Large intestine (tissue), 3 donors: ENCODE measurements around the gene ABCC8. TPM values are rescaled to one million over a fixed set of nuclear protein-coding genes. Genes with fewer than 3 reads are reported as not detected.

ENCODE experiments used
- DNase-seq, 2 donors: peaks; one replicate each; pipeline versions ENCODE4 v3.0.0 to v3.0.0-alpha.2; 2013
- H3K27ac ChIP-seq: one replicate; pipeline ENCODE4 v1.5.1; 2013; ENCODE audit warnings: low read length
- H3K27me3 ChIP-seq: 2 replicates; pipeline ENCODE4 v1.6.1; 2013; ENCODE audit warnings: low read length; ENCODE audit not compliant: control insufficient read depth, insufficient read depth
- H3K36me3 ChIP-seq: 2 replicates; pipeline ENCODE4 v1.6.1; 2013; ENCODE audit warnings: low read length; ENCODE audit not compliant: control insufficient read depth, insufficient read depth
- H3K4me1 ChIP-seq: one replicate; pipeline ENCODE4 v1.6.1; 2013; ENCODE audit warnings: low read length; ENCODE audit not compliant: control insufficient read depth, insufficient read depth
- H3K4me3 ChIP-seq: one replicate; pipeline ENCODE4 v1.5.1; 2013; ENCODE audit warnings: low read length
- H3K9me3 ChIP-seq: one replicate; pipeline ENCODE4 v1.6.1; 2013; ENCODE audit warnings: mild to moderate bottlenecking, low read depth, low read length, moderate library complexity; ENCODE audit not compliant: control insufficient read depth
- WGBS: methylation state at CpG from one replicate; pipeline ENCODE4 v1.1.5; 2013; ENCODE audit warnings: low lambda C conversion rate; ENCODE audit not compliant: insufficient coverage; 5-methylcytosine and 5-hydroxymethylcytosine counted together
- polyA plus RNA-seq: library from polyadenylated mRNA; unstranded; fragments of 120-200 nt; gene quantifications from one replicate; pipeline ENCODE4 v1.2.1, GENCODE V29; 2013

ABCC8 gene
- polyA plus RNA-seq, 1 donor: 23.5 TPM

GRCh38 chr11:17418444-17419081, 58.1 kb downstream of the ABCC8 start:
- Histone ChIP-seq H3K36me3 (no peaks in the 10 kb centered on the region), H3K27me3 (peaks cover 2% of the 10 kb centered on the region), H3K27ac (no peak overlapping the region), H3K9me3 (no peaks in the 10 kb centered on the region), H3K4me1 (peaks cover 4% of the 10 kb centered on the region), H3K4me3 (no peak overlapping the region)
- no CpG with 5 or more reads among the region's 2 CpGs for WGBS
- DNase-seq: no peak

- no peak for DNase-seq
- no peaks in the 10 kb centered on the region for H3K9me3 ChIP-seq
- peaks cover 2% of the 10 kb centered on the region for H3K27me3 ChIP-seq
- H3K27ac ChIP-seq: no peak overlapping the region
- H3K36me3 ChIP-seq: no peaks in the 10 kb centered on the region
- WGBS: 100% methylated on average over 1 of the region's 2 CpGs
- no peaks in the 10 kb centered on the region for H3K4me1 ChIP-seq
- no peak overlapping the region for H3K4me3 ChIP-seq
These were observed 60.2 kb downstream of the ABCC8 start for GRCh38 chr11:17416492-17416891.

DNA sequence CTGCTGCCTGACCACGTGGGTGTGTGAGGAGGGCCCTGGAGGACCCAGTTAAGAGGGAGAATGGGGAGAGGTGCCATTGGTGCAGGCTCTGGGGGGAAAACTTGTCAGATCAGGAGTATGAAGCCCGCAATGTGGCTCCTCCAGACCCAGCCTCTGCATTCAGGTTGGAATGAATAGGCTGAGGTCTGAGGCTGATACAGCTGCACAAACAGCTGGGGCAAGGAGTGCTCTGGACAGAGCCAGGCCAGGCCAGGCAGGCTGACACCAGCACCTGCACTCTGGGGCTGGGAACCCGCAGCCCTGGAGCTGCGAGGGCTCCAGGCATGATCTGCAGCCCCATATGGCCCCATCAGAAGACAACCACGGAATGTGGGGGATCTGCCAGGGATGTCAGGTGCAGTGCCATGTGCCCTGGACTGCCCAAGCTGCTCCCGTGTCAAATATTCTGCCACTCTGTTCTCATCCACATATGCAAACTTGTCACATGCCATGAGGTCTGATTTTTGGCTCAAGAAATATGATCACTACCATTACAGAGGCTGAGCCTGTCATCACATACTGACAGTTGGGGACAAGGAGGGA, 61.0 kb downstream of the ABCC8 start:
- Histone ChIP-seq H3K27ac (no peak overlapping the region), H3K4me1 (no peaks in the 10 kb centered on the region), H3K27me3 (peaks cover 2% of the 10 kb centered on the region), H3K4me3 (no peak overlapping the region), H3K9me3 (no peaks in the 10 kb centered on the region), H3K36me3 (no peaks in the 10 kb centered on the region)
- no CpG with 5 or more reads among the region's 6 CpGs for WGBS
- no peak for DNase-seq

GRCh38 chr11:17414992-17415391, 61.7 kb downstream of the ABCC8 start:
- DNase-seq: no peak
- Histone ChIP-seq H3K27me3 (peaks cover 2% of the 10 kb centered on the region), H3K9me3 (no peaks in the 10 kb centered on the region), H3K36me3 (no peaks in the 10 kb centered on the region), H3K4me3 (no peak overlapping the region), H3K27ac (no peak overlapping the region), H3K4me1 (no peaks in the 10 kb centered on the region)
- WGBS: no CpG with 5 or more reads among the region's 5 CpGs

DNA sequence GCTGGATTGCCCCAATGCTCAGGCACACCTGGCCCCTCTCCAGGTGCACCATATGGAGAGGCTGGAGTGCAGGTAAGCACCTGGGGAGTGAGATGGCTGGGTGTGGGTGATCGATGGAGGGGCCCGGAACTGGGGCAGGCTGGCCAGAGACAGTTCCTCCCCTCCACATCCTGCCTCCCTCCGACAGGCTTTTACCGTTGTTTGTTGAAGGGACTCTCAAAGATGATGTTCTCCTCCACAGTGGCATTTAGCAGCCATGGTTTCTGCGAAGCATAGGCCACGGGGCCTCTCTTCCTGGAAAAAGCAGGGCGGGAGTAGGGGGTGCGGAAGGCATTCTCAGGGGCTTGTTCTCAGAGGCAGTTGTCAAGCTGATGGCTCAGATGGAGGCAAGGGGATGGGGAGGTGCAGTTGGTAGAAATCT, 62.3 kb downstream of the ABCC8 start:
- H3K27ac ChIP-seq: no peak overlapping the region
- no peaks in the 10 kb centered on the region for H3K36me3 ChIP-seq

GRCh38 chr11:17413414-17414316, 63.0 kb downstream of the ABCC8 start:
- Histone ChIP-seq H3K27me3 (no peaks in the 10 kb centered on the region), H3K4me3 (no peak overlapping the region), H3K27ac (no peak overlapping the region), H3K36me3 (no peaks in the 10 kb centered on the region), H3K4me1 (no peaks in the 10 kb centered on the region), H3K9me3 (no peaks in the 10 kb centered on the region)
- no CpG with 5 or more reads among the region's 15 CpGs for WGBS
- DNase-seq: no peak

More for the DNA sequence above, 62.3 kb downstream of the ABCC8 start:
- Histone ChIP-seq H3K4me1 (no peaks in the 10 kb centered on the region), H3K4me3 (no peak overlapping the region), H3K9me3 (no peaks in the 10 kb centered on the region), H3K27me3 (no peaks in the 10 kb centered on the region)
- WGBS: no CpG with 5 or more reads among the region's 8 CpGs
- DNase-seq: no peak

GRCh38 chr11:17412488-17413180, 64.0 kb downstream of the ABCC8 start:
- Histone ChIP-seq H3K36me3 (no peaks in the 10 kb centered on the region), H3K4me3 (no peak overlapping the region), H3K27me3 (no peaks in the 10 kb centered on the region), H3K27ac (no peak overlapping the region), H3K4me1 (no peaks in the 10 kb centered on the region), H3K9me3 (no peaks in the 10 kb centered on the region)
- DNase-seq: no peak
- WGBS: no CpG with 5 or more reads among the region's 9 CpGs

- WGBS: no CpG with 5 or more reads among the region's 6 CpGs
- Histone ChIP-seq H3K27me3 (no peaks in the 10 kb centered on the region), H3K4me3 (no peak overlapping the region), H3K4me1 (no peaks in the 10 kb centered on the region), H3K36me3 (no peaks in the 10 kb centered on the region), H3K9me3 (no peaks in the 10 kb centered on the region), H3K27ac (no peak overlapping the region)
- DNase-seq: no peak
These were observed 65.2 kb downstream of the ABCC8 start for GRCh38 chr11:17411418-17411817.

- no CpG with 5 or more reads among the region's 11 CpGs for WGBS
- Histone ChIP-seq H3K4me3 (no peak overlapping the region), H3K4me1 (peaks cover 6% of the 10 kb centered on the region), H3K27ac (no peak overlapping the region), H3K27me3 (no peaks in the 10 kb centered on the region), H3K36me3 (no peaks in the 10 kb centered on the region), H3K9me3 (no peaks in the 10 kb centered on the region)
- no peak for DNase-seq
These were observed 65.9 kb downstream of the ABCC8 start for GRCh38 chr11:17410606-17411379.
